ENCODE measurements around the gene PDLIM5. TPM values are rescaled to one million over a fixed set of nuclear protein-coding genes. Genes with fewer than 3 reads are reported as not detected.

Gene PDLIM5
- 139 and 163 TPM in 2 replicates for total RNA-seq

DNA sequence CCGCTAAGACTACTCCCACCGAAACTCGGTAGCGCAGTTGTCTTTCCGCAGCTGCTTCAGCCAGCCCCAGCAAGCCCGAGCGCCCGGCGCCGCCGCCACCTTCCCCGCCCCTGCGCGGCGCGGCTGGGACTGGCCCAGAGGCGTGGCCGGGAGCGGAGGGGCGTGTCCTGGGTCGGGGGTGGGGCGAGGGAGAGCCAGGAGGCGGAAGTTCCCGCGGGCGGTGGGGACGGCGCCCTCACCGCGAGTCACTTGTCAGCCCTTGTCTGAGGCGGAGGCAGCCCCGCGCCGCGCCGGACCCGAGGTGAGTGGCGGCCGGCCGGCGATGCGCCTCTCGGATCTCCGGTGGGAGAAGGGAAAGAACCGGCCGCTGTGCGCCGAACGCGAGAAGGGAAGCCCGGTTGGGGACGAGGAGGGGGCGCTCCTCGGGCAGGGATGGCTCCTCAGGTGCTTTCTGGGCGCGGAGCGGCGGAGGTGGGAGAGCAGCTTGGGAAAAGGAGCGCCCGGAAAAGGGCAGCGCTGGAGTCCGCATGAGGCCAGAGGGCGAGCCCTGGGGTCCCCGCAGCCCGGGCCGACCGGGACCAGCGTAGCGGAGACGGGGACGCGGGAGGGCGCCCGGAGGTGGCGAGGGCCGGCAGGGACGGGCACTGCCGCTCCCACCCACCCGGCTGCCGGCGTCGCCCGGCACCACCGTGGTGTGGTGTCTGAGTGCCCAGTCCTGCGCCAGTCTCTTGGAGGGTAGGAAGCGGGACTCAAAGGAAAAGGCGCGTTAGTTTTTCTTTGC, at the start of gene PDLIM5:
Gene PDLIM5 (plus strand): TSS at position 248 of the 781 bp plus-strand sequence. CDS start 3,347 bp downstream, outside the sequence.

Other genes with a start within 250 kb of the PDLIM5 start
- 40.4 and 61.6 TPM in 2 replicates for gene SMARCAD1, start 244.1 kb upstream of the PDLIM5 start, total RNA-seq
- gene HPGDS, start 109.1 kb upstream of the PDLIM5 start, total RNA-seq = not detected in 2 replicates

Data from smooth muscle cell of the umbilical artery (primary cell).